Immature natural killer cell (primary cell): ENCODE results near the gene CTRB2. TPM values are rescaled to one million over a fixed set of nuclear protein-coding genes. Genes with fewer than 3 reads are reported as not detected.
"Not testable (repeated sequence)": the region's sequence is repeated elsewhere in the genome, so short reads cannot be mapped to it uniquely, and the experiment has no call there.

Experiments
- DNase-seq, 3 donors: peaks; one replicate each; pipeline ENCODE4 v3.0.0; 2022; ENCODE audit warnings: mixed read lengths in 1 of 3
- H3K27ac Mint-ChIP-seq, 6 donors: one replicate each; pipeline ENCODE4 v1.8.0; 2020; ENCODE audit warnings: mixed read lengths in 6 of 6, mild to moderate bottlenecking in 5 of 6, inconsistent platforms in 4 of 6, moderate library complexity in 3 of 6
- H3K27me3 Mint-ChIP-seq, 3 donors: one replicate each; pipeline ENCODE4 v1.8.0; 2020 to 2021; ENCODE audit warnings: low read depth in 3 of 3, mild to moderate bottlenecking in 3 of 3, mixed read lengths in 3 of 3, moderate library complexity in 3 of 3, inconsistent platforms in 1 of 3
- H3K36me3 Mint-ChIP-seq, 3 donors: one replicate each; pipeline ENCODE4 v1.8.0; 2020; ENCODE audit warnings: mixed read lengths in 3 of 3, inconsistent platforms in 2 of 3, mild to moderate bottlenecking in 2 of 3
- H3K4me1 Mint-ChIP-seq, 2 donors: one replicate each; pipeline ENCODE4 v1.8.0; 2020; ENCODE audit warnings: inconsistent platforms in 2 of 2, mild to moderate bottlenecking in 2 of 2, mixed read lengths in 2 of 2, moderate library complexity in 1 of 2
- H3K4me3 Mint-ChIP-seq, 5 donors: one replicate each; pipeline ENCODE4 v1.8.0; 2020; ENCODE audit warnings: mild to moderate bottlenecking in 5 of 5, mixed read lengths in 5 of 5, inconsistent platforms in 3 of 5, moderate library complexity in 3 of 5
- H3K9me3 Mint-ChIP-seq, 6 donors: one replicate each; pipeline ENCODE4 v1.8.0; 2020; ENCODE audit warnings: mild to moderate bottlenecking in 6 of 6, mixed read lengths in 6 of 6, inconsistent platforms in 4 of 6, moderate library complexity in 3 of 6
- polyA plus RNA-seq, 3 donors: library from polyadenylated mRNA; unstranded; fragments of 300-500 nt; fragmentation: Illumina TruSeq; gene quantifications; one replicate each; pipeline ENCODE4 v1.2.3, GENCODE V29; 2021

The CTRB2 gene
- polyA plus RNA-seq, 3 donors from 2014 or later: not detected

GRCh38 chr16:75211286-75211685 lies 4.3 kb upstream of the CTRB2 start:
- not testable (repeated sequence) for H3K4me3 Mint-ChIP-seq, H3K27ac Mint-ChIP-seq, H3K9me3 Mint-ChIP-seq, H3K4me1 Mint-ChIP-seq, DNase-seq, H3K36me3 Mint-ChIP-seq, H3K27me3 Mint-ChIP-seq

- no peaks in the 10 kb centered on the region for H3K4me1 Mint-ChIP-seq
- no peak overlapping the region for H3K27ac Mint-ChIP-seq
- peaks cover 0 to 3% (median 0%) of the 10 kb centered on the region in 3 donors for H3K27me3 Mint-ChIP-seq
- DNase-seq: no peak
- no peaks in the 10 kb centered on the region for H3K9me3 Mint-ChIP-seq
- no peak overlapping the region for H3K4me3 Mint-ChIP-seq
- H3K36me3 Mint-ChIP-seq: no peaks in the 10 kb centered on the region
Measured at GRCh38 chr16:75209944-75210343, 3.0 kb upstream of the CTRB2 start.

GRCh38 chr16:75209514-75209913 lies 2.6 kb upstream of the CTRB2 start:
- H3K27ac Mint-ChIP-seq, DNase-seq, H3K4me1 Mint-ChIP-seq, H3K27me3 Mint-ChIP-seq, H3K36me3 Mint-ChIP-seq, H3K4me3 Mint-ChIP-seq, H3K9me3 Mint-ChIP-seq: not testable (repeated sequence)

- H3K4me3 Mint-ChIP-seq: no peak overlapping the region
- H3K27me3 Mint-ChIP-seq: peaks cover 0 to 1% (median 1%) of the 10 kb centered on the region in 3 donors
- H3K9me3 Mint-ChIP-seq: no peaks in the 10 kb centered on the region
- no peaks in the 10 kb centered on the region for H3K36me3 Mint-ChIP-seq
- no peak for DNase-seq
- H3K4me1 Mint-ChIP-seq: no peaks in the 10 kb centered on the region
- no peak overlapping the region for H3K27ac Mint-ChIP-seq
Measured at GRCh38 chr16:75208861-75209505, 2.0 kb upstream of the CTRB2 start.

- H3K27me3 Mint-ChIP-seq: peaks cover 0 to 1% (median 0%) of the 10 kb centered on the region in 3 donors
- no peak overlapping the region for H3K27ac Mint-ChIP-seq
- H3K4me3 Mint-ChIP-seq: no peak overlapping the region
- no peaks in the 10 kb centered on the region for H3K9me3 Mint-ChIP-seq
- no peaks in the 10 kb centered on the region for H3K4me1 Mint-ChIP-seq
- H3K36me3 Mint-ChIP-seq: no peaks in the 10 kb centered on the region
- no peak for DNase-seq
Measured at GRCh38 chr16:75208242-75208825, 1.4 kb upstream of the CTRB2 start.

GRCh38 chr16:75207831-75208230 lies 870 bp upstream of the CTRB2 start:
- Mint-ChIP-seq H3K4me3 (no peak overlapping the region), H3K4me1 (no peaks in the 10 kb centered on the region), H3K27me3 (peaks cover 0 to 2% (median 0%) of the 10 kb centered on the region in 3 donors), H3K27ac (no peak overlapping the region), H3K9me3 (no peaks in the 10 kb centered on the region), H3K36me3 (no peaks in the 10 kb centered on the region)
- no peak for DNase-seq

GRCh38 chr16:75205961-75206748 lies 806 bp downstream of the CTRB2 start:
- not testable (repeated sequence) for H3K27ac Mint-ChIP-seq, H3K4me1 Mint-ChIP-seq, H3K9me3 Mint-ChIP-seq, H3K4me3 Mint-ChIP-seq, H3K27me3 Mint-ChIP-seq, H3K36me3 Mint-ChIP-seq, DNase-seq

- H3K4me1 Mint-ChIP-seq: not testable (repeated sequence)
Measured at GRCh38 chr16:75205438-75205837, 1.5 kb downstream of the CTRB2 start.

GRCh38 chr16:75204905-75205304 lies 2.1 kb downstream of the CTRB2 start:
- H3K27me3 Mint-ChIP-seq, H3K4me1 Mint-ChIP-seq, H3K9me3 Mint-ChIP-seq, H3K36me3 Mint-ChIP-seq, H3K27ac Mint-ChIP-seq, H3K4me3 Mint-ChIP-seq, DNase-seq: not testable (repeated sequence)

More at GRCh38 chr16:75205438-75205837, 1.5 kb downstream of the CTRB2 start:
- not testable (repeated sequence) for H3K36me3 Mint-ChIP-seq, H3K27ac Mint-ChIP-seq, H3K9me3 Mint-ChIP-seq, H3K4me3 Mint-ChIP-seq, DNase-seq, H3K27me3 Mint-ChIP-seq

GRCh38 chr16:75204410-75204758 lies 2.6 kb downstream of the CTRB2 start:
- Mint-ChIP-seq H3K36me3 (no peaks in the 10 kb centered on the region), H3K4me1 (peaks cover 0 to 2% of the 10 kb centered on the region in 2 donors), H3K27ac (no peak overlapping the region), H3K27me3 (peaks cover 0 to 7% (median 6%) of the 10 kb centered on the region in 3 donors), H3K9me3 (no peaks in the 10 kb centered on the region), H3K4me3 (no peak overlapping the region)
- no peak for DNase-seq

GRCh38 chr16:75203667-75204409 lies 3.1 kb downstream of the CTRB2 start:
- Mint-ChIP-seq H3K4me1 (peaks cover 0 to 4% of the 10 kb centered on the region in 2 donors), H3K4me3 (no peak overlapping the region), H3K9me3 (no peaks in the 10 kb centered on the region), H3K27me3 (peaks cover 0 to 9% (median 6%) of the 10 kb centered on the region in 3 donors), H3K27ac (no peak overlapping the region), H3K36me3 (no peaks in the 10 kb centered on the region)
- no peak for DNase-seq

- Mint-ChIP-seq H3K27me3 (peaks cover 0 to 11% (median 6%) of the 10 kb centered on the region in 3 donors), H3K4me3 (no peak overlapping the region), H3K9me3 (no peaks in the 10 kb centered on the region), H3K36me3 (no peaks in the 10 kb centered on the region), H3K27ac (no peak overlapping the region), H3K4me1 (peaks cover 0 to 4% of the 10 kb centered on the region in 2 donors)
- DNase-seq: no peak
Measured at GRCh38 chr16:75203096-75203495, 3.9 kb downstream of the CTRB2 start.

GRCh38 chr16:75202069-75202590 lies 4.8 kb downstream of the CTRB2 start:
- Mint-ChIP-seq H3K4me1 (peaks cover 0 to 4% of the 10 kb centered on the region in 2 donors), H3K9me3 (no peaks in the 10 kb centered on the region), H3K27ac (no peak overlapping the region), H3K4me3 (no peak overlapping the region), H3K36me3 (no peaks in the 10 kb centered on the region), H3K27me3 (peaks cover 0 to 17% (median 6%) of the 10 kb centered on the region in 3 donors)
- DNase-seq: no peak
